ENCODE data around the gene CD14.

The CD14 gene

DNA sequence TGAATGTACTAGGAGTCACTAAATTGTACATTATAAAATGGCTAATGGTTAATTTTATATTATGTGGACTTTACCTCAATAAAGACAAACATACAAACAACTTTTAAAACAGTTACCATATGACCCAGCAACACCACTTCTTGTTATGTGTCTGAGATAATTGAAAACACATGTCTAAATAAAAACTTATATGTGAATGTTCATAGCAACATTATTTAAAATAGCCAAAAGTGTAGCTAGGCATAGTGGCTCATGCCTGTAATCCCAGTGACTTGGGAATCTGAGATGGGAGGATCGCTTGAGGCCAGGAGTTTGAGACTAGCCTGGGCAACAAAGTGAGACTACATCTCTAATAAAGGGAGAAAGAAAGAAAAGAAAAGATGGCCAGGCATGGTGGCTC lies 45.5 kb downstream of the CD14 start:
- Histone ChIP-seq H3K4me3 (ENCODE audit: insufficient read depth, low read depth, low read length, poor library complexity, severe bottlenecking) (no peak overlapping the region), H3K9me3 (ENCODE audit: control insufficient read depth, low read length) (no peaks in the 10 kb centered on the region), H3K27ac (ENCODE audit: insufficient read depth, low read length, poor library complexity, severe bottlenecking) (no peak overlapping the region), H3K36me3 (ENCODE audit: control insufficient read depth, insufficient read depth, low read length) (no peaks in the 10 kb centered on the region), H3K4me1 (ENCODE audit: control insufficient read depth, insufficient read depth, low read length, poor library complexity, severe bottlenecking) (no peaks in the 10 kb centered on the region), H3K27me3 (replicated peaks; ENCODE audit: control insufficient read depth, insufficient read depth, low read length, poor library complexity, severe bottlenecking) (no peaks in the 10 kb centered on the region)
- DNase-seq = no peak
